ENCODE results near the gene NANOS1. TPM values are rescaled to one million over a fixed set of nuclear protein-coding genes. Genes with fewer than 3 reads are reported as not detected.
A peak's percentile ranks its signal among the peaks of the same experiment; 100 is the strongest.

Gene NANOS1
- polyA plus RNA-seq, 2 of the 4 experiments (the other 2 are of a cell fraction) = 1.4 to 2.9 TPM

DNA sequence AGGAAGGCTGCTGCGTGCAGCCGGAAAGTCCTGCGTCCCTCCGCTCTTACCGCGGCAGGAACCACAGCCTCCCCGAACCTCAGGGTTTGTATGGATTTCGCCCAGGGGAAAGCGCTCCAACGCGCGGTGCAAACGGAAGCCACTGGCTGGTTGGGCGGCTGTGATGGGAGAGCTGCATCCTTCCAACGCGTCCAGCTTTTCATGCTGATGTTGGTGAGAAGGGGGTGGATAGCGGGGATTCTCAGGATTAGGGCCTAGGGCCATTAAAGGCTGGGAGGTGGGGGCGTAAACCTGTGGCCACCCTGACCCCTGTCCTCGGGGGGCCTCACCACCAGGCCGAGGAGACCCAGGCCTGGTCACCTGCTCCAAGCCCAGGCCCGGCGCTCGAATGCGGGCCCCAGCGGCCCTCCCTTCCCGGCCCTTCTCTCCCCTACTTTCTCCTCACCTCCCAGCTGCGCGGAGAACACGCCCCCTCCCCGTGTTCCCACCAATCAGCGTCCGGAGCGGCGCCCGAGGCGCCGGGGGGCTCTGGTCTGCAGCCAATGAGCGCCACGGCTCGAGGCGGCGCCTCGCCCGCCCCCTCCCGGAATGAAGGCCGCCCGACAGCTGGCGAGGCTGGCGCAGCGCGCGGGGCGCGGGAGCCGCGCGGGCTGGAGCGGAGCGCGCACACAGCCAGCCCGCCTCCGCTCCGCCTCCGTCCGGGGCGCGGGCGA, 458 bp upstream of the NANOS1 start:
- H3K9me3 ChIP-seq = no peaks in the 10 kb centered on the region
- FAIRE-seq = no peak
- peak; percentile 88 to 91 for DNase-seq (ENCODE audit: low read depth in 1 of 2, low spot score in 1 of 2)
- peak overlapping the region; percentile 83 for H3K4me3 ChIP-seq
- H3K4me2 ChIP-seq = peak overlapping the region; percentile 95
- ChIA-PET POLR2A (interaction anchor here (1.5 to 4.0 kb wide), 3 partner anchors 22 to 275 kb away, joined by 4 to 29 read pairs (median 12); partner anchors contain the start of gene CACUL1), CTCF (interaction anchor here (1.2 to 2.7 kb wide), 5 partner anchors 8 to 461 kb away, joined by 3 to 16 read pairs (median 3); no protein-coding TSS in a partner anchor)
- peaks cover 31% of the 10 kb centered on the region for H3K4me1 ChIP-seq
- WGBS (ENCODE audit: missing lambda C conversion rate) = 79% methylated on average over 20 of the region's 68 CpGs
- ATAC-seq = peak; percentile 61 to 84
- TF ChIP-seq, protein P1, sequence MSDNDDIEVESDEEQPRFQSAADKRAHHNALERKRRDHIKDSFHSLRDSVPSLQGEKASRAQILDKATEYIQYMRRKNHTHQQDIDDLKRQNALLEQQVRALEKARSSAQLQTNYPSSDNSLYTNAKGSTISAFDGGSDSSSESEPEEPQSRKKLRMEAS (IDR thresholded peaks at IDR 0.05) = peak; percentile 23; the same call in 1 of the 2 replicates
- TF ChIP-seq CHD2 (IDR thresholded peaks at IDR 0.05; ENCODE audit: low read length, partially characterized antibody) = no peak
- peak in 1 of 2 experiments; percentile 12; a peak in 1 of 5 replicates for TF ChIP-seq RAD21 (conservative IDR thresholded peaks at IDR 0.05 in 1 of 2, IDR thresholded peaks at IDR 0.05 in 1 of 2)
- peak overlapping the region; percentile 82 to 85 for H3K27ac ChIP-seq

DNA sequence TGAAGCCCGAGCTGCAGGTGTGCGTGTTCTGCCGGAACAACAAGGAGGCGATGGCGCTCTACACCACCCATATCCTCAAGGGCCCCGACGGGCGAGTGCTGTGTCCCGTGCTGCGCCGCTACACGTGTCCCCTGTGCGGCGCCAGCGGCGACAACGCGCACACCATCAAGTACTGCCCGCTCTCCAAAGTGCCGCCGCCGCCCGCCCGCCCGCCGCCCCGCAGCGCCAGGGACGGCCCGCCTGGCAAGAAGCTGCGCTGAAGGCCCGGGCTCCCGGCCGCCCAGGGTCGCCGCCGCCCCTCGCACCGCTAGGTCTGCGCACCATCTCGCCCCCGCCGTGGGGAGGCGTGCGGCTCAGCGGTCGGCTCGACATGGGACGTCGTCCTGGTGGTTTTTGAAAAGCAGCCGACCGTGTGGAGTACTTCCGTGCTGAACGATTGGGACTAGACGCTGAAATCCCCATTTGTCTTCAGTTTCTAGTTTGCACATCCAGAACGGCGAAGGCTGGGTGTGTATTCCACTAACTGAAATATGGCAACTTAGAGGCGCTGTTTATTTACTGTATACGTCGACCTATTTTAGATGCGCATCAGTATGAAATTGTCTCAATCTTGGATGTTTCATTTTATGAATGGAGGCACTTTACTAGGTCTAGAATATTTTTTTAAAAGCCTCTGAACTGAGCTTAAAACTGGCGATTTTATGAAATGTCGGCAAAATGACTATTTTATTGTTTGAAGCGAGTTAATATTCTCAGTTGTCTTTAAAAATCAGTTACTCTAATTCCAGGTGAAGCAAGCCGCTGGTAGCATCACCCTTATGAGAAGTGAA, 1.1 kb downstream of the NANOS1 start:
- CTCF ChIA-PET = interaction anchor here (0.6 to 2.7 kb wide), 10 partner anchors 8 to 188 kb away, joined by 3 to 16 read pairs (median 3); no protein-coding TSS in a partner anchor
- TF ChIP-seq ZSCAN20 (CRISPR knock-in tag; IDR thresholded peaks at IDR 0.05) (no peak), POLR2A (IDR thresholded peaks at IDR 0.05; ENCODE audit: low read length) (no peak), CBX2 (IDR thresholded peaks at IDR 0.05; ENCODE audit: borderline replicate concordance, low read depth) (no peak), MYC (IDR thresholded peaks at IDR 0.05; ENCODE audit: borderline replicate concordance, low read length) (no peak), EHF (CRISPR knock-in tag; IDR thresholded peaks at IDR 0.05) (no peak), TFCP2L1 (CRISPR knock-in tag; IDR thresholded peaks at IDR 0.05) (no peak; the same call in 1 of the 2 replicates), KDM5A (IDR thresholded peaks at IDR 0.05) (no peak), NPAS2 (CRISPR knock-in tag; IDR thresholded peaks at IDR 0.05; ENCODE audit: borderline replicate concordance) (no peak), CHD4 (IDR thresholded peaks at IDR 0.05; ENCODE audit: borderline replicate concordance) (no peak), ZFP36 (IDR thresholded peaks at IDR 0.05; ENCODE audit: borderline replicate concordance, partially characterized antibody) (no peak), HOXB13 (CRISPR knock-in tag; IDR thresholded peaks at IDR 0.05; ENCODE audit: low read depth) (no peak), CBX8 (IDR thresholded peaks at IDR 0.05) (no peak), NFE2L2 (conservative IDR thresholded peaks at IDR 0.05; ENCODE audit: low read length) (no peak), GATA3 (IDR thresholded peaks at IDR 0.05; ENCODE audit: borderline replicate concordance) (no peak), PHF8 (IDR thresholded peaks at IDR 0.05; ENCODE audit: borderline replicate concordance, low read depth) (no peak), JUN (IDR thresholded peaks at IDR 0.05) (peak; percentile 13 to 50; a peak in 2 of 5 replicates), ZC3H11A (IDR thresholded peaks at IDR 0.05) (no peak), RFX5 (IDR thresholded peaks at IDR 0.05) (no peak), HOXA7 (CRISPR knock-in tag; IDR thresholded peaks at IDR 0.05) (0 out of 2 replicates have a peak, but pooled peaks have one; percentile 43), KDM1A (IDR thresholded peaks at IDR 0.05; ENCODE audit: low read depth) (no peak), HEYL (CRISPR knock-in tag; IDR thresholded peaks at IDR 0.05) (no peak), FOSL2 (IDR thresholded peaks at IDR 0.05) (no peak), FOSL2 (CRISPR knock-in tag; IDR thresholded peaks at IDR 0.05) (no peak)
- TF ChIP-seq, protein P2, sequence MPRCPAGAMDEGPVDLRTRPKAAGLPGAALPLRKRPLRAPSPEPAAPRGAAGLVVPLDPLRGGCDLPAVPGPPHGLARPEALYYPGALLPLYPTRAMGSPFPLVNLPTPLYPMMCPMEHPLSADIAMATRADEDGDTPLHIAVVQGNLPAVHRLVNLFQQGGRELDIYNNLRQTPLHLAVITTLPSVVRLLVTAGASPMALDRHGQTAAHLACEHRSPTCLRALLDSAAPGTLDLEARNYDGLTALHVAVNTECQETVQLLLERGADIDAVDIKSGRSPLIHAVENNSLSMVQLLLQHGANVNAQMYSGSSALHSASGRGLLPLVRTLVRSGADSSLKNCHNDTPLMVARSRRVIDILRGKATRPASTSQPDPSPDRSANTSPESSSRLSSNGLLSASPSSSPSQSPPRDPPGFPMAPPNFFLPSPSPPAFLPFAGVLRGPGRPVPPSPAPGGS (IDR thresholded peaks at IDR 0.05) = no peak
- TF ChIP-seq, protein P3, sequence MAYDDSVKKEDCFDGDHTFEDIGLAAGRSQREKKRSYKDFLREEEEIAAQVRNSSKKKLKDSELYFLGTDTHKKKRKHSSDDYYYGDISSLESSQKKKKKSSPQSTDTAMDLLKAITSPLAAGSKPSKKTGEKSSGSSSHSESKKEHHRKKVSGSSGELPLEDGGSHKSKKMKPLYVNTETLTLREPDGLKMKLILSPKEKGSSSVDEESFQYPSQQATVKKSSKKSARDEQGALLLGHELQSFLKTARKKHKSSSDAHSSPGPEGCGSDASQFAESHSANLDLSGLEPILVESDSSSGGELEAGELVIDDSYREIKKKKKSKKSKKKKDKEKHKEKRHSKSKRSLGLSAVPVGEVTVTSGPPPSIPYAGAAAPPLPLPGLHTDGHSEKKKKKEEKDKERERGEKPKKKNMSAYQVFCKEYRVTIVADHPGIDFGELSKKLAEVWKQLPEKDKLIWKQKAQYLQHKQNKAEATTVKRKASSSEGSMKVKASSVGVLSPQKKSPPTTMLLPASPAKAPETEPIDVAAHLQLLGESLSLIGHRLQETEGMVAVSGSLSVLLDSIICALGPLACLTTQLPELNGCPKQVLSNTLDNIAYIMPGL (CRISPR knock-in tag; IDR thresholded peaks at IDR 0.05; ENCODE audit: borderline replicate concordance) = no peak
- TF ChIP-seq, protein P1 (IDR thresholded peaks at IDR 0.05) = peak; percentile 89
- TF ChIP-seq, protein P4, sequence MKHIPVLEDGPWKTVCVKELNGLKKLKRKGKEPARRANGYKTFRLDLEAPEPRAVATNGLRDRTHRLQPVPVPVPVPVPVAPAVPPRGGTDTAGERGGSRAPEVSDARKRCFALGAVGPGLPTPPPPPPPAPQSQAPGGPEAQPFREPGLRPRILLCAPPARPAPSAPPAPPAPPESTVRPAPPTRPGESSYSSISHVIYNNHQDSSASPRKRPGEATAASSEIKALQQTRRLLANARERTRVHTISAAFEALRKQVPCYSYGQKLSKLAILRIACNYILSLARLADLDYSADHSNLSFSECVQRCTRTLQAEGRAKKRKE (CRISPR knock-in tag; IDR thresholded peaks at IDR 0.05; ENCODE audit: low read depth) = no peak
- TF ChIP-seq, protein P5, sequence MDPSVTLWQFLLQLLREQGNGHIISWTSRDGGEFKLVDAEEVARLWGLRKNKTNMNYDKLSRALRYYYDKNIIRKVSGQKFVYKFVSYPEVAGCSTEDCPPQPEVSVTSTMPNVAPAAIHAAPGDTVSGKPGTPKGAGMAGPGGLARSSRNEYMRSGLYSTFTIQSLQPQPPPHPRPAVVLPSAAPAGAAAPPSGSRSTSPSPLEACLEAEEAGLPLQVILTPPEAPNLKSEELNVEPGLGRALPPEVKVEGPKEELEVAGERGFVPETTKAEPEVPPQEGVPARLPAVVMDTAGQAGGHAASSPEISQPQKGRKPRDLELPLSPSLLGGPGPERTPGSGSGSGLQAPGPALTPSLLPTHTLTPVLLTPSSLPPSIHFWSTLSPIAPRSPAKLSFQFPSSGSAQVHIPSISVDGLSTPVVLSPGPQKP (IDR thresholded peaks at IDR 0.05; ENCODE audit: low read depth, low read length) = no peak

More for the DNA sequence above, 1.1 kb downstream of the NANOS1 start:
- Histone ChIP-seq H3K27ac (peak overlapping the region; percentile 82 to 85), H3K4me3 (peak overlapping the region; percentile 83), H3K9me3 (no peaks in the 10 kb centered on the region), H3K4me2 (peak overlapping the region; percentile 95), H3K4me1 (peaks cover 21% of the 10 kb centered on the region)
- POLR2A ChIA-PET = interaction anchor here (0.8 to 4.0 kb wide), 6 partner anchors 24 to 289 kb away, joined by 3 to 29 read pairs (median 4); partner anchors contain the start of gene CACUL1
- DNase-seq (ENCODE audit: low read depth in 1 of 2, low spot score in 1 of 2) (peak in 1 of 2 experiments; percentile 74), ATAC-seq (peak; percentile 50 to 64), FAIRE-seq (no peak)
- 16% methylated on average over 20 of the region's 65 CpGs for WGBS (ENCODE audit: missing lambda C conversion rate)

Data from A549 (cell line).